NCI-H2107 treated with DMSO at 0.1 percent for 48 hours (cell line): ENCODE measurements around the gene VWF.

Experiments
- DNase-seq: peaks from one replicate; lab custom pipeline; 2025; ENCODE audit not compliant: unreplicated experiment; lab: John Stamatoyannopoulos, UW

VWF gene

DNA sequence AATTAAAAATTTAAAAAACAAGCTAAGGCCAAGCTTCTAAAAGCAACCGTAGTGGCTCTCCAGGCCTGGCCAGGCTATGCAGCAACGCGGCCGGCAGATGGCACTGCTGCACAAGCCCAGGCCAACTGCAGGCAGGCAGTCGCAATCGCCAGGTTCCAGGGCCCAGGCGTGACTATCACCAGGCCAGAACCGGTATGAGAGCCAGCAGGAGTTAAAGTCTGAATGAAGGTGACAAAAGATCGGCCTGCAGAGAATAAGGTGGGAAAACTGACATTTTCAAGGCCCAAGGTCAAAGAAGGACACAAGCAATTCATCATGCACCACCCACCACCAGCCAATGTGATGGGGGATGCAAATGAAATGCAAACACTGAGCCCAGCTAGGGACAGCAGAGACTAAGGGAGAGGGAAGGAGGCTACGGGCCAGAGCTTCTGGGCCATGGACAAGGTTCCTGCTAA, 135.8 kb downstream of the VWF start:
- peak; percentile 55 for DNase-seq

- peak; percentile 14 for DNase-seq
These were observed 136.4 kb downstream of the VWF start for GRCh38 chr12:5988088-5988487.

GRCh38 chr12:5987573-5987972, 136.9 kb downstream of the VWF start:
- DNase-seq, result no peak

- DNase-seq, result no peak
These were observed 139.0 kb downstream of the VWF start for GRCh38 chr12:5985471-5985870.

GRCh38 chr12:5984873-5985272, 139.6 kb downstream of the VWF start:
- DNase-seq, result no peak

DNA sequence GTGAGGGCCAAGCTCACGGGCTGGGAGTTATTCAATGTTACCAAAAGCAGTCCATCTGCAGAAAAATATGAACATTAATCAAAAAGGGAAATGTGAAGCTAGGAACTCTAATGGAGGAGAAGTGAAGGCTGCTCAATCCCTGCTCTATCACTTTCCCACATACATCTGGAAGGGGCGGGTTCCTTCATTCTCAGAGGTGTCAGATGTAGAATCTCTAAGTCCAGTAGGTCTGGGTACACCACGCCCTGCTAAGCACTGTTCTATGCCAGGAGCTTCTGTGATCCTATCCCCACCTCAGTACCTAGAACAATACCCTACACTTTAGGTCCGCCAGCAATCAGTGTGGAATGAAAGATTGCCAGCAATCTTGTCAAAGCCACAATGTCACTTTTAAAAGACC, 142.4 kb downstream of the VWF start:
- no peak for DNase-seq

- DNase-seq, result no peak
These were observed 146.9 kb downstream of the VWF start for GRCh38 chr12:5977556-5977955.

DNA sequence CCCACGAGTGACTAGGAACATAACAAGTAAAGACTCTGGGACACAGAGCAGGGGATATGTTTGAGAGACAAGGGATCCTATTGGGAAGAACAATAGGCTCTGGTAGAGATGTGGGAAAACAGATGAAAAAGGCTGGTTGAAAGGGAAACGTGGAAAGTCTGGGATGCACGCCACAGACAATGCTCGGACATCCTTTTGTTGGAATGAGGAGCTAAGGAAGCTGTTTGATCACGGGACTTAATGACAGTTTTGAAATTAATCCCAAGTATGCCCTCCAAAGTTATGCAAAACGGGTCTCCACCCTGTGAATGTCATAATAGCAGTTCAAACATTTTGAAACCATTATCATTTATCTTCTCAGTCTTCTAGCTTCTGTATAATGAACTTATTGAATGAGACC, 147.8 kb downstream of the VWF start:
- no peak for DNase-seq

DNA sequence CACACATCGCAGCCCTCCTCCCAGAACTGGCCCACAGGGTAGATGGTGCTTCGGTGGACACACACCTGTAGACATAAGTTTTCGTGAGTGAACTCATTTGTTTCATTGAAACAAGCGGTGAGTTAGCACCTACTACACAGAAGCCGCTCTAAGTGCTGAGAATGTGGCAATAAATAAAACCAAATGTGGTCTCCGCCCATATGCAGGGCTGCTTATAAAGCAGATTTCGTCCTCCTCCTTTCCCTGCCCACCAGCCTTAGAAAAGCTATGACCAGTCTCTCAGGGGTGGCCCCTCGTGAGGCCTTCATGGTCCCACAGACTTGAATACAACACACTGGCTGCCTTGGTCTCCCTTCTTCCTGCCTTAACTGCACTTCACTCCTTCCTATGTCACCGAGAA, 148.3 kb downstream of the VWF start:
- DNase-seq, result no peak

DNA sequence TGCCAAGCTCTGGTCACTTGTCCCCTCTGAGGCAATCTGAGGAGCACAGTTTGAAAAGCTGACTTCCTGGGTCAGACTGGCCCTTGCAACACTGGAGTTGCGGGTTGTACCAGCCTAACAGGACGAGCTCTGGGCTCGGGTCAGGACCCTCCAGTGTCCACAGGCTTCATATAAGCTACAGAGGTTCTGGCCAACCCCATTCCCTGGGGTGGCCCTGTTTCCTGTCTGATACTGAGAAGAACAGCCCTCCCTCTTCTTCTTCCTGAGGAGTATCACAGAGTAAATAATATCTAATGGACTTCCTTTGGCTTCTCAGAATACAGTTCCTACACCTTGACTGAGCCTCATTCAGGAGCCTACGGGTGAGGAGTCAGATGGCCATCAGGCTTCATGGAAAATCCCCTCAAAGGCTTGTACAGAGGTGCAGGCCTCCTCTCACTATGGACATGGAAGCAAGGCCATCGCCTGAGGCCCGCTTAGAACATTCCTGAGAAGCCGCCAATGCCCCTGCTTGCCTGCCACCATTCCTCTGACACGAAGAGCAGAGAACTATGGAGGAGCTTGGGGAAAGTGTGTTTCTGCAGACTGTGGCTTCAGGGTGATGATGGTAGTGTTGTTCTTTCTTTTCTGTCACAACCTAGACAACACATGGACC, 150.9 kb downstream of the VWF start:
- no peak for DNase-seq

DNA sequence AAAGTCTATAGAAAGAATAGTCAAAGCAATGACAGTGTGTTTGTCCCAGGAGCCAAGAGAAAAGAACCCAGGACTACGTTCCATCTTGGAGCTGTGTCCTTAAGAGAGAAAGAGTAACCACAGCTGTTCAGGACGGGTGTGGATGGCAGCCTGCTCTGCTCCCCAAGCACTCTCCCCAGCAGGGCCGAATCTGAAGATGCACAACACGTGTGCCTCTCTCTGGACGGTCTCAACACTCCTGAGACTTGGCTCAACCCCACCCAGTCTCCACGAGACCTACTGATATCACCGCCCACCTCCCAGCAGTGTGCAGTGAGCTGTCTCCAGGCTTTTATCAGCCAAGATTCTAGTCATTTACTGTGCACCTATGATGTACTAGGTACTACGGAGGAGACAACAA, 152.1 kb downstream of the VWF start:
- DNase-seq, result no peak

GRCh38 chr12:5971194-5971850, 153.1 kb downstream of the VWF start:
- DNase-seq, result no peak

- no peak for DNase-seq
These were observed 154.3 kb downstream of the VWF start for GRCh38 chr12:5969974-5970690.

GRCh38 chr12:5969156-5969973, 155.1 kb downstream of the VWF start:
- DNase-seq, result no peak

DNA sequence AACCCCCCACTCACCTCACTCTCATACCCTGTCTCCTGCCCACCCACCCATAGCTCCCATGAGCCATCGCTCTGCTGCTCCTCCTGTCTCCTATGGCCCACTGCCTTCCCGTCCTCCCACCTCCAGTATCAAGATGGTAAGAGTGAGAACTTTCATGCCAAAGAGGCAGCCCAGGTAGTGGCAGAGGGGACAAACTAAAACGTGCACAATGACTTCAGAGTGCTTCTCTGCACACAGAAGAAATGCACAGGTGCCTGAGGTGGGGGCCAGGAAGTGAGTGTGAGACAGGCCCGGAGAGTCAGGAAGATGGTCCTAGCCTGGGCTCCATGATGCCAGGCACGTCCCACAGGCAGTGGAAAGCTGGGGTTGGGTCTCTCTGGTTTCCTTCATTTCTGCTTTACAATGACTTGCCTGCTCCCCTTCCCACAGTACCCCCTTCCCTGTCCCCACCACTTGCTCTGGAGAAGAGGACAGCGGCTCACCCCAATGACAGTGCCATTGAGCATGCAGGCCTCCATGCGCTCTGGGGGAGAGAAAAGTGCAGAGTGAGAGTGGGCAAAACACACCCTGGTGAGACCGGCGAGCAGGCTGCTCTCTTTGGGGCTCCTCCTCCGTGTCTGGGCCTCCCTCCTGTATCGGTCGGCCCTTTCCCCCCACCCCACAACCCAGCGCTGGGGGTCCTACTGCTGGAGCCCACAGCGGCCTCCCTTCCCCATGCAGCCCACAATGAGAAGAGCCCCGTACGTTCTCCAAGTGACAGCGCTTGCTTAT, 156.6 kb downstream of the VWF start:
- DNase-seq, result no peak

GRCh38 chr12:5966486-5967095, 157.9 kb downstream of the VWF start:
- DNase-seq, result no peak

GRCh38 chr12:5965950-5966383, 158.5 kb downstream of the VWF start:
- peak; percentile 13 for DNase-seq

GRCh38 chr12:5964913-5965900, 159.3 kb downstream of the VWF start:
- no peak for DNase-seq

- no peak for DNase-seq
These were observed 161.0 kb downstream of the VWF start for GRCh38 chr12:5963515-5963914.
